K562 (cell line): ENCODE results near the gene KNSTRN. TPM values are rescaled to one million over a fixed set of nuclear protein-coding genes. Genes with fewer than 3 reads are reported as not detected.

ENCODE experiments used
- ATAC-seq: fragments of 200-7000 bp; cut with Tn5 transposase; 3 replicates; pipeline ENCODE4 v1.9.1; 2020; ENCODE audit warnings: moderate library complexity
- BruUV-seq: library from RNA; stranded (reverse); fragments of 400-500 nt; replicated peaks from 2 replicates; lab custom pipeline; 2021; lab: Mats Ljungman, UMichigan
- CTCF ChIA-PET: fragments of 300-600 bp; formaldehyde crosslinking; extraction: SDS; loops from one replicate; lab custom pipeline; 2021; ENCODE audit warnings: low intra/inter-chr PET ratio; lab: Yijun Ruan, JAX
- POLR2A ChIA-PET: fragments of 300-600, 350-650 bp; sonication (Branson Sonifier 250); formaldehyde crosslinking; extraction: SDS; loops from one replicate; lab custom pipeline; 2021; ENCODE audit warnings: antibody characterized with exemption, inconsistent platforms; lab: Yijun Ruan, JAX
- DNase-seq, 4 experiments: peaks; one replicate each; pipeline versions ENCODE4 v3.0.0 to v3.0.0-alpha.2; 2011 to 2018; ENCODE audit warnings: low spot score in 3 of 4, mixed read lengths in 3 of 4; ENCODE audit errors: extremely low read depth in 1 of 4
- FAIRE-seq: peaks from 2 replicates; lab custom pipeline; 2011; peaks lifted over from hg19 to GRCh38; lab: Jason Lieb, UNC
- H2AFZ ChIP-seq: 2 replicates; pipeline ENCODE4 v1.6.0; 2011; ENCODE audit warnings: low read depth, low read length, control low read depth, inconsistent platforms
- H3K27ac ChIP-seq: fragments of 200-600 bp; 3 replicates; pipeline ENCODE4 v1.8.0; 2011; ENCODE audit warnings: low read depth, mild to moderate bottlenecking, control low read depth, inconsistent platforms, low read length, moderate library complexity, mixed read lengths; ENCODE audit errors: extremely low read depth
- H3K27me3 ChIP-seq, 2 experiments: fragments of 300-600 bp in 1 of 2; 2 replicates in 1 of 2; 3 replicates in 1 of 2; pipeline versions ENCODE4 v1.6.0 to v1.8.0; 2011; ENCODE audit warnings: inconsistent platforms in 2 of 2, low read length in 2 of 2, mild to moderate bottlenecking in 1 of 2, mixed read lengths in 1 of 2, moderate library complexity in 1 of 2; ENCODE audit not compliant: control insufficient read depth in 2 of 2, insufficient read depth in 2 of 2
- H3K36me3 ChIP-seq: fragments of 300-600 bp; 3 replicates; pipeline ENCODE4 v1.8.0; 2011; ENCODE audit warnings: mild to moderate bottlenecking, low read length, inconsistent platforms; ENCODE audit not compliant: control insufficient read depth, insufficient read depth
- H3K4me1 ChIP-seq, 2 experiments: fragments of 200-600 bp in 1 of 2; replicated peaks in 1 of 2; 2 replicates in 1 of 2; 3 replicates in 1 of 2; pipeline versions ENCODE4 v1.5.1 to v1.8.0; 2011; ENCODE audit warnings: inconsistent platforms in 2 of 2, low read length in 2 of 2, mild to moderate bottlenecking in 1 of 2, mixed read lengths in 1 of 2, moderate library complexity in 1 of 2; ENCODE audit not compliant: control insufficient read depth in 2 of 2, insufficient read depth in 2 of 2
- H3K4me2 ChIP-seq: 2 replicates; pipeline ENCODE4 v1.6.1; 2011; ENCODE audit warnings: low read length, control low read depth, inconsistent platforms, mixed read lengths; ENCODE audit not compliant: insufficient read depth
- H3K4me3 ChIP-seq: fragments of 200-600 bp; sonication (generic), shearing (Covaris generic); 2 replicates; pipeline ENCODE4 v1.5.1; 2016; ENCODE audit warnings: control low read depth, inconsistent platforms
- H3K79me2 ChIP-seq: fragments of 200-600 bp; 3 replicates; pipeline ENCODE4 v1.8.0; 2011; ENCODE audit warnings: low read length, inconsistent platforms; ENCODE audit not compliant: control insufficient read depth, insufficient read depth
- H3K9ac ChIP-seq, 2 experiments: 2 replicates each; pipeline versions ENCODE4 v1.6.0 to v1.6.1; 2011; ENCODE audit warnings: low read depth in 2 of 2, low read length in 2 of 2, control low read depth in 1 of 2, inconsistent platforms in 1 of 2, mild to moderate bottlenecking in 1 of 2, mixed read lengths in 1 of 2; ENCODE audit not compliant: insufficient read depth in 1 of 2
- H3K9me1 ChIP-seq: one replicate; pipeline ENCODE4 v1.6.0; 2011; ENCODE audit warnings: inconsistent platforms, mild to moderate bottlenecking, low read length, moderate library complexity; ENCODE audit not compliant: control insufficient read depth, insufficient read depth
- H3K9me3 ChIP-seq: replicated peaks from 2 replicates; pipeline ENCODE4 v1.5.1; 2011; ENCODE audit warnings: low read depth, low read length, inconsistent platforms; ENCODE audit not compliant: control insufficient read depth, insufficient read depth
- H4K20me1 ChIP-seq: replicated peaks from 2 replicates; pipeline ENCODE4 v1.6.1; 2011; ENCODE audit warnings: low read length, inconsistent platforms, mixed read lengths; ENCODE audit not compliant: control insufficient read depth, insufficient read depth
- CBFA2T3 ChIP-seq: fragments of 450-650 bp; IDR thresholded peaks from 2 replicates; pipeline ENCODE4 v1.6.1; 2017
- JUN ChIP-seq, 2 experiments: sonication (generic) in 1 of 2; formaldehyde crosslinking in 1 of 2; IDR thresholded peaks; 2 replicates each; pipeline versions ENCODE4 v1.6.1 to v1.8.0; 2012 to 2022; ENCODE audit warnings: borderline replicate concordance in 2 of 2, mild to moderate bottlenecking in 2 of 2, improper control_type of control experiment in 1 of 2, low read depth in 1 of 2, low read length in 1 of 2, missing genetic modification reagents in 1 of 2
- NEUROD1 ChIP-seq: fragments of 150-350 bp; IDR thresholded peaks from 2 replicates; pipeline ENCODE4 v1.6.1; 2014; ENCODE audit warnings: borderline replicate concordance, low read length, low read depth; ENCODE audit not compliant: partially characterized antibody
- PBX2 ChIP-seq, 2 experiments: IDR thresholded peaks in 1 of 2; conservative IDR thresholded peaks in 1 of 2; 2 replicates each; pipeline ENCODE4 v1.6.1; 2016; ENCODE audit warnings: low read depth in 2 of 2, mild to moderate bottlenecking in 1 of 2, missing compliant biosample characterization in 1 of 2, missing genetic modification characterization in 1 of 2, moderate library complexity in 1 of 2
- PHTF2 ChIP-seq: fragments of 250-450 bp; sonication (Bioruptor Pico); IDR thresholded peaks from 2 replicates; pipeline ENCODE4 v1.5.0; 2021; ENCODE audit warnings: mild to moderate bottlenecking
- PRMT5 ChIP-seq: sonication (generic); formaldehyde crosslinking; IDR thresholded peaks from 2 replicates; pipeline ENCODE4 v1.5.0; 2020; ENCODE audit warnings: missing genetic modification reagents
- TGIF2 ChIP-seq: sonication (generic); formaldehyde crosslinking; IDR thresholded peaks from 2 replicates; pipeline ENCODE4 v1.8.1; 2022; ENCODE audit warnings: mild to moderate bottlenecking, missing genetic modification reagents, moderate library complexity
- ZNF512 ChIP-seq: IDR thresholded peaks from 2 replicates; pipeline ENCODE4 v1.6.1; 2016; ENCODE audit warnings: missing genetic modification characterization, missing compliant biosample characterization
- WGBS: fragments of 100-300 bp; shearing (Covaris generic); methylation state at CpG from one replicate; pipeline ENCODE4 v1.1.6; 2016; ENCODE audit warnings: low coverage, mixed read lengths; ENCODE audit not compliant: insufficient coverage; ENCODE audit errors: missing lambda C conversion rate; 5-methylcytosine and 5-hydroxymethylcytosine counted together
- in situ Hi-C: fragments of 300-500 bp; cut with MboI; formaldehyde crosslinking; loops from 4 replicates; pipeline ENCODE4 v1.15.0; 2018; ENCODE audit warnings: inconsistent platforms, mixed read lengths
- intact Hi-C: fragments of 100-400 bp; cut with micrococcal nuclease; formaldehyde crosslinking; loops from 2 replicates; pipeline ENCODE4 v1.14.2; 2022
- polyA plus RNA-seq, 8 experiments: library from polyadenylated mRNA; depleted of rRNA in 4 of 8; stranded (reverse) in 5 of 8; unstranded in 3 of 8; fragments of >200 nt; fragmentation: Nextera tagmentation in 2 of 8; fragmentation: Illumina TruSeq in 1 of 8; extraction: Ambion mirVana in 2 of 8; extraction: Trizol in 1 of 8; gene quantifications; 2 replicates each; pipeline versions ENCODE4 v1.2.1 to v1.2.3, GENCODE V29; 2011 to 2014; ENCODE audit warnings: inconsistent platforms in 1 of 8, missing spikeins in 1 of 8
- total RNA-seq, 7 experiments: library from RNA; depleted of rRNA in 6 of 7; stranded (reverse); fragments of >200 nt in 6 of 7; fragmentation: Illumina TruSeq in 2 of 7; extraction: Trizol in 2 of 7; gene quantifications; 2 replicates each; pipeline versions ENCODE4 v1.2.1 to v1.2.3, GENCODE V29; 2011 to 2021; ENCODE audit warnings: low replicate concordance in 1 of 7
- TF ChIP-seq, protein P1 (sequence below), 3 experiments: IDR thresholded peaks in 2 of 3; conservative IDR thresholded peaks in 1 of 3; 2 replicates each; pipeline ENCODE4 v1.5.1; 2011 to 2012; ENCODE audit warnings: low read length in 3 of 3, mild to moderate bottlenecking in 3 of 3, control low read depth in 2 of 3, improper control_type of control experiment in 1 of 3, inconsistent platforms in 1 of 3, low read depth in 1 of 3, mixed read lengths in 1 of 3, moderate library complexity in 1 of 3; ENCODE audit not compliant: insufficient read depth in 2 of 3
- TF ChIP-seq, protein P2 (sequence below): fragments of 250-450 bp; sonication (Bioruptor Pico); IDR thresholded peaks from 2 replicates; pipeline ENCODE4 v1.4.0; 2020

Gene KNSTRN
- total and polyA plus RNA-seq, 9 of the 15 experiments (the other 6 are each of a cell fraction or from before 2014, with no cell fraction given): 48.7 to 88.2 (median 66.3) TPM

GRCh38 chr15:40344631-40345120, 37.8 kb upstream of the KNSTRN start (continued):
- no peak for TF ChIP-seq JUN (IDR thresholded peaks at IDR 0.05; ENCODE audit: borderline replicate concordance, low read depth, low read length)
- 0 out of 2 replicates have a peak, but pooled peaks have one; percentile 29 for TF ChIP-seq JUN (CRISPR knock-in tag; IDR thresholded peaks at IDR 0.05; ENCODE audit: borderline replicate concordance)
- TF ChIP-seq, protein P1, sequence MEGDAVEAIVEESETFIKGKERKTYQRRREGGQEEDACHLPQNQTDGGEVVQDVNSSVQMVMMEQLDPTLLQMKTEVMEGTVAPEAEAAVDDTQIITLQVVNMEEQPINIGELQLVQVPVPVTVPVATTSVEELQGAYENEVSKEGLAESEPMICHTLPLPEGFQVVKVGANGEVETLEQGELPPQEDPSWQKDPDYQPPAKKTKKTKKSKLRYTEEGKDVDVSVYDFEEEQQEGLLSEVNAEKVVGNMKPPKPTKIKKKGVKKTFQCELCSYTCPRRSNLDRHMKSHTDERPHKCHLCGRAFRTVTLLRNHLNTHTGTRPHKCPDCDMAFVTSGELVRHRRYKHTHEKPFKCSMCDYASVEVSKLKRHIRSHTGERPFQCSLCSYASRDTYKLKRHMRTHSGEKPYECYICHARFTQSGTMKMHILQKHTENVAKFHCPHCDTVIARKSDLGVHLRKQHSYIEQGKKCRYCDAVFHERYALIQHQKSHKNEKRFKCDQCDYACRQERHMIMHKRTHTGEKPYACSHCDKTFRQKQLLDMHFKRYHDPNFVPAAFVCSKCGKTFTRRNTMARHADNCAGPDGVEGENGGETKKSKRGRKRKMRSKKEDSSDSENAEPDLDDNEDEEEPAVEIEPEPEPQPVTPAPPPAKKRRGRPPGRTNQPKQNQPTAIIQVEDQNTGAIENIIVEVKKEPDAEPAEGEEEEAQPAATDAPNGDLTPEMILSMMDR (IDR thresholded peaks at IDR 0.05 in 2 of 3, conservative IDR thresholded peaks at IDR 0.05 in 1 of 3; ENCODE audit: insufficient read depth in 2 of 3, low read depth in 1 of 3, low read length in 3 of 3): peak; percentile 87 to 91 (median 87)
- peak; percentile 14 for TF ChIP-seq NEUROD1
- TF ChIP-seq PHTF2: no peak

DNA sequence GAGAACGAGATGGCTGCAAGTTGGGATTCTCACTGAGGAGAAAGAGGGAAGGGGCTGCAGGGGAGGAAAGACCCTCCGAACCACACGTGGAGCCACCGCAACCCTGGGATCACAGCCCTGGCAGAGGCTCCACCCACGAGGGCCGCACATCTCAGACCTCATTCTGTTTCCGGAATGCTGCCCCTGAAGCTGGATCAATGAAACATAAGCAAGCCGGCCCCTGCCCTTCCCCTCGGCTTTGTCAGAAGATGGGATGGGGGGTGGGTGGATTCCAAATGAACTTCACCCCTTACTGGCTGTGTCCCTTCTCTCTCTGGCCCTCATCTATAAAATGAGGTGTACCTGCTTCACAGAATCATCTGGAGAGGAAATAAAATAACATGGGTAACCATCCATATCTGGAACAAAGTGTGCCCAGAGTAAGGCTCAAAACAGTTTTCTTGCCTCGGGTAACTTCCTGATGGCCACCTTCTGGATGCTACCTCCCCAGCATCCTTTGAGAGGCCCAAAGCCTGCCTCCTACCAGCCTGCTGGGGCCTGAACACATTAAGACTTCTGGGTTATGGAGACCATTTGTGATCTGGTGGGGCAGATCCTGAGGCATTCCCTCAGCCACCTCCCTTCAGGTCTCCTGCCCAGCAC, 37.2 kb upstream of the KNSTRN start:
- WGBS: 25% methylated on average over 7 of the region's 10 CpGs
- POLR2A ChIA-PET: interaction anchor here (1.8 kb wide), 1 partner anchor 12 kb away, joined by 7 read pairs; no protein-coding TSS in a partner anchor
- CTCF ChIA-PET: interaction anchor here (0.7 to 2.1 kb wide), 3 partner anchors 23 to 443 kb away, joined by 3 to 28 read pairs (median 7); no protein-coding TSS in a partner anchor
- Histone ChIP-seq H2AFZ (no peak overlapping the region), H4K20me1 (no peaks in the 10 kb centered on the region), H3K4me1 (peaks cover 3 to 17% of the 10 kb centered on the region in 2 experiments; a peak in 4 of 5 replicates), H3K27ac (no peak overlapping the region), H3K4me3 (no peak overlapping the region), H3K9me1 (no peaks in the 10 kb centered on the region), H3K79me2 (no peaks in the 10 kb centered on the region), H3K9ac (0 out of 4 replicates have a peak overlapping the region, but pooled peaks of 1 of the 2 experiments have one; percentile 20), H3K36me3 (no peaks in the 10 kb centered on the region), H3K9me3 (no peaks in the 10 kb centered on the region), H3K27me3 (no peaks in the 10 kb centered on the region), H3K4me2 (no peak overlapping the region)
- in situ Hi-C loops: loop anchor here (5.0 to 10.0 kb wide), 2 partner anchors 77 to 539 kb away; no protein-coding TSS in a partner anchor
- intact Hi-C loops: no loop called here
- no TSS peak for BruUV-seq
- no peak for ATAC-seq
- DNase-seq: no peak
- FAIRE-seq: no peak
- TF ChIP-seq CBFA2T3: no peak
- no peak for TF ChIP-seq PRMT5 (CRISPR knock-in tag)
- TF ChIP-seq ZNF512 (tag): no peak
- TF ChIP-seq, protein P2, sequence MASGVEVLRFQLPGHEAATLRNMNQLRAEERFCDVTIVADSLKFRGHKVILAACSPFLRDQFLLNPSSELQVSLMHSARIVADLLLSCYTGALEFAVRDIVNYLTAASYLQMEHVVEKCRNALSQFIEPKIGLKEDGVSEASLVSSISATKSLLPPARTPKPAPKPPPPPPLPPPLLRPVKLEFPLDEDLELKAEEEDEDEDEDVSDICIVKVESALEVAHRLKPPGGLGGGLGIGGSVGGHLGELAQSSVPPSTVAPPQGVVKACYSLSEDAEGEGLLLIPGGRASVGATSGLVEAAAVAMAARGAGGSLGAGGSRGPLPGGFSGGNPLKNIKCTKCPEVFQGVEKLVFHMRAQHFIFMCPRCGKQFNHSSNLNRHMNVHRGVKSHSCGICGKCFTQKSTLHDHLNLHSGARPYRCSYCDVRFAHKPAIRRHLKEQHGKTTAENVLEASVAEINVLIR (CRISPR knock-in tag): no peak
- TF ChIP-seq PBX2 (CRISPR knock-in tag; IDR thresholded peaks at IDR 0.05; ENCODE audit: low read depth): no peak
- no peak for TF ChIP-seq PBX2 (tag; conservative IDR thresholded peaks at IDR 0.05; ENCODE audit: low read depth)
- TF ChIP-seq PHTF2: no peak
- no peak for TF ChIP-seq TGIF2 (CRISPR knock-in tag)
